ENCODE measurements around the gene SNRPE.

DNA sequence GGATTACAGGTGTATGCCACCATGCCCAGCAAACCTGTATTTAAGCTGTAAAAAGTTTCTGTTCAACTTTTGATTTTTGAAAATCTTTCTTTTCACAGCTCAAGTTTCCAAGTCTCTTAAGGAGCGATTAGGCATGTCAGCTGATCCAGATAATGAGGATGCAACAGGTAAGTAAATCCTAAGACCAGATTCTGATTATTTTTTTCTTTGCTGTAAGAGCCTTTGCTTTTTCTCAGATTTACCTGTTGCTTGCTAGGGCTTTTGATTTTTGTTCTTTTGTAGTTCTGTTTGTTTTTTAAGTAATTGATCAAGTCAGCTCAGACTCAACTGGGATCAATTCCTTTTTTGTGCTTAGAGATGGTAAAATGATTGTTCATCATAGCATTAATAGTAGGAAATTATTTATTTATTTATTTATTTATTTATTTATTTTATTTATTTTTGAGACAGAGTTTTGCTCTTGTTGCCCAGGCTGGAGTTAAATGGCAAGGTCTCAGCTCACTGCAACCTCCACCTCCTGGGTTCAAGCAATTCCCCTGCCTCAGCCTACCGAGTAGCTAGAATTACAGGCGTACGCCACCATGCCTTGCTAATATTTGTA is 21.1 kb upstream of the SNRPE start:
- TF ChIP-seq, protein P1, sequence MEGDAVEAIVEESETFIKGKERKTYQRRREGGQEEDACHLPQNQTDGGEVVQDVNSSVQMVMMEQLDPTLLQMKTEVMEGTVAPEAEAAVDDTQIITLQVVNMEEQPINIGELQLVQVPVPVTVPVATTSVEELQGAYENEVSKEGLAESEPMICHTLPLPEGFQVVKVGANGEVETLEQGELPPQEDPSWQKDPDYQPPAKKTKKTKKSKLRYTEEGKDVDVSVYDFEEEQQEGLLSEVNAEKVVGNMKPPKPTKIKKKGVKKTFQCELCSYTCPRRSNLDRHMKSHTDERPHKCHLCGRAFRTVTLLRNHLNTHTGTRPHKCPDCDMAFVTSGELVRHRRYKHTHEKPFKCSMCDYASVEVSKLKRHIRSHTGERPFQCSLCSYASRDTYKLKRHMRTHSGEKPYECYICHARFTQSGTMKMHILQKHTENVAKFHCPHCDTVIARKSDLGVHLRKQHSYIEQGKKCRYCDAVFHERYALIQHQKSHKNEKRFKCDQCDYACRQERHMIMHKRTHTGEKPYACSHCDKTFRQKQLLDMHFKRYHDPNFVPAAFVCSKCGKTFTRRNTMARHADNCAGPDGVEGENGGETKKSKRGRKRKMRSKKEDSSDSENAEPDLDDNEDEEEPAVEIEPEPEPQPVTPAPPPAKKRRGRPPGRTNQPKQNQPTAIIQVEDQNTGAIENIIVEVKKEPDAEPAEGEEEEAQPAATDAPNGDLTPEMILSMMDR (conservative IDR thresholded peaks at IDR 0.05; ENCODE audit: low read depth in 2 of 2): no peak
- no peak for TF ChIP-seq POLR2AphosphoS5 (IDR thresholded peaks at IDR 0.05; ENCODE audit: low read depth)
